Measurements from ENCODE around the gene KIAA1549.

DNA sequence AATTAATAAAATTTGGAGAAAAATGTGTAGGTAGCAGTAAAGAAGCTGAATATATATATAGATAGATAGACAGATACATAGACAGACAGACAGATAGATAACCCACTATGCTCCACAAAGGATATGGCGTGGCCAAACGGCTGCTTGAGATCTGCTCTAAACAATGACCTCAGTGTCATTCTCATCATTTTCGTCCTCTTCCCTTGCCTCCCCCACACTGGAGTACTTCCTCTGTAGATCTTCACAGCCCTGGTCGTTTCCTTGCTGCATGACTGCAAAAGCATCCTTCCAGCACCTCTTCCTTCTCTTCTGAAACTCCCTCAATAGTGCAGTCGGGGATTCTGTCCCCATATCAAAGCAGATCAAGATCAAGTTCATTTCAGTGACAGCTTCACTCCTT, 147.6 kb downstream of the KIAA1549 start:
- TF ChIP-seq, protein P1, sequence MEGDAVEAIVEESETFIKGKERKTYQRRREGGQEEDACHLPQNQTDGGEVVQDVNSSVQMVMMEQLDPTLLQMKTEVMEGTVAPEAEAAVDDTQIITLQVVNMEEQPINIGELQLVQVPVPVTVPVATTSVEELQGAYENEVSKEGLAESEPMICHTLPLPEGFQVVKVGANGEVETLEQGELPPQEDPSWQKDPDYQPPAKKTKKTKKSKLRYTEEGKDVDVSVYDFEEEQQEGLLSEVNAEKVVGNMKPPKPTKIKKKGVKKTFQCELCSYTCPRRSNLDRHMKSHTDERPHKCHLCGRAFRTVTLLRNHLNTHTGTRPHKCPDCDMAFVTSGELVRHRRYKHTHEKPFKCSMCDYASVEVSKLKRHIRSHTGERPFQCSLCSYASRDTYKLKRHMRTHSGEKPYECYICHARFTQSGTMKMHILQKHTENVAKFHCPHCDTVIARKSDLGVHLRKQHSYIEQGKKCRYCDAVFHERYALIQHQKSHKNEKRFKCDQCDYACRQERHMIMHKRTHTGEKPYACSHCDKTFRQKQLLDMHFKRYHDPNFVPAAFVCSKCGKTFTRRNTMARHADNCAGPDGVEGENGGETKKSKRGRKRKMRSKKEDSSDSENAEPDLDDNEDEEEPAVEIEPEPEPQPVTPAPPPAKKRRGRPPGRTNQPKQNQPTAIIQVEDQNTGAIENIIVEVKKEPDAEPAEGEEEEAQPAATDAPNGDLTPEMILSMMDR (IDR thresholded peaks at IDR 0.05) = no peak
- no peak for TF ChIP-seq POLR2A (IDR thresholded peaks at IDR 0.05)

All from testis (tissue), 2 donors.